ENCODE results near the gene OGDH. TPM values are rescaled to one million over a fixed set of nuclear protein-coding genes. Genes with fewer than 3 reads are reported as not detected.
"Not testable (repeated sequence)": the region's sequence is repeated elsewhere in the genome, so short reads cannot be mapped to it uniquely, and the experiment has no call there.

The OGDH gene
- total RNA-seq, 3 donors from 2014 or later = 45.7 to 67.5 (median 46.2) TPM

GRCh38 chr7:44727158-44727936 is 120.9 kb downstream of the OGDH start:
- TF ChIP-seq CTCF (IDR thresholded peaks at IDR 0.05) (no peak), POLR2A (IDR thresholded peaks at IDR 0.05) (no peak), POLR2AphosphoS5 (IDR thresholded peaks at IDR 0.05) (no peak)
- no peaks in the 10 kb centered on the region for H3K9me3 ChIP-seq
- no peak overlapping the region for H3K27ac ChIP-seq
- H3K27me3 ChIP-seq = no peaks in the 10 kb centered on the region
- no peak for DNase-seq (ENCODE audit: low spot score in 2 of 2)
- no peaks in the 10 kb centered on the region for H3K36me3 ChIP-seq
- intact Hi-C loops (cut with DNase I; ENCODE audit: low total_unique reads) = no loop called here
- no peaks in the 10 kb centered on the region for H3K4me1 ChIP-seq
- H3K4me3 ChIP-seq = no peak overlapping the region

DNA sequence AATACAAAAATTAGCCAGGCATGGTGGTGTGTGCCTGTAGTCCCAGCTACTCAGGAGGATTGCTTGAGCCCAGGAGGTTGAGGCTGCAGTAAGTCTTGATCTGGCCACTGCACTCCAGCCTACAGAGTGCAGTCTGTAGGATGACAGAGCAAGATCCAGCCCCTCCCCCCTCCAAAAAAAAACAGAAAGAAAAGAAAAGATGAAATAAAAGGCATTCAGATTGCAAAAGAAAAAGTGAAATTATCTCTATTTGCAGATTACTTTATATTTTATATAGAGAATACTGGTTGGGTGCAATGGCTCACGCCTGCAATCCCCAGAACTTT is 121.5 kb downstream of the OGDH start:
- TF ChIP-seq POLR2AphosphoS5 (IDR thresholded peaks at IDR 0.05) (no peak), POLR2A (IDR thresholded peaks at IDR 0.05) (no peak), CTCF (IDR thresholded peaks at IDR 0.05) (no peak)
- H3K27me3 ChIP-seq = no peaks in the 10 kb centered on the region
- no peak overlapping the region for H3K4me3 ChIP-seq
- H3K27ac ChIP-seq = no peak overlapping the region
- DNase-seq (ENCODE audit: low spot score in 2 of 2) = no peak
- intact Hi-C loops (cut with DNase I; ENCODE audit: low total_unique reads) = no loop called here
- H3K9me3 ChIP-seq = no peaks in the 10 kb centered on the region
- no peaks in the 10 kb centered on the region for H3K36me3 ChIP-seq
- H3K4me1 ChIP-seq = no peaks in the 10 kb centered on the region

- Histone ChIP-seq H3K4me1 (no peaks in the 10 kb centered on the region), H3K27me3 (no peaks in the 10 kb centered on the region), H3K27ac (no peak overlapping the region), H3K36me3 (no peaks in the 10 kb centered on the region), H3K9me3 (no peaks in the 10 kb centered on the region), H3K4me3 (no peak overlapping the region)
- TF ChIP-seq CTCF (IDR thresholded peaks at IDR 0.05) = no peak
- TF ChIP-seq POLR2A (IDR thresholded peaks at IDR 0.05) = no peak
- DNase-seq (ENCODE audit: low spot score in 2 of 2) = no peak
- intact Hi-C loops (cut with DNase I; ENCODE audit: low total_unique reads) = no loop called here
Observed at GRCh38 chr7:44729949-44730590, 123.6 kb downstream of the OGDH start.

DNA sequence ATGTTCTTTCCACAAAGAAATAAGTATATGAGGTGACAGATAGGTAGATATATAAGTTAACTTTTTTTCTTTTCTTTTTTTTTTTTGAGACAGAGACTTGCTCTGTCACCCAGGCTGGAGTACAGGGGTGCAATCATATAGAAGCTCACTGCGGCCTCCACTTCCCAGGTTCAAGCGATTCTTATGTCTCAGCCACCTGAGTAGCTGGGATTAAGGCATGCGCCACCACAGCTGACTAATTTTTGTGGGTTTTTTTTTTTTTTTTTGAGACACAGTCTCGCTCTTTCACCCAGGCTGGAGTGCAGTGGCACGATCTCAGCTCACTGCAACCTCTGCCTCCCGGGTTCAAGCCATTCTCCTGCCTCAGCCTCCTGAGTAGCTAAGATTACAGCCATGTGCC is 126.5 kb downstream of the OGDH start:
- H3K4me3 ChIP-seq; DNase-seq (ENCODE audit: low spot score in 2 of 2); H3K4me1 ChIP-seq; intact Hi-C loops (cut with DNase I; ENCODE audit: low total_unique reads); H3K36me3 ChIP-seq; H3K27ac ChIP-seq; H3K27me3 ChIP-seq; H3K9me3 ChIP-seq: not testable (repeated sequence)

DNA sequence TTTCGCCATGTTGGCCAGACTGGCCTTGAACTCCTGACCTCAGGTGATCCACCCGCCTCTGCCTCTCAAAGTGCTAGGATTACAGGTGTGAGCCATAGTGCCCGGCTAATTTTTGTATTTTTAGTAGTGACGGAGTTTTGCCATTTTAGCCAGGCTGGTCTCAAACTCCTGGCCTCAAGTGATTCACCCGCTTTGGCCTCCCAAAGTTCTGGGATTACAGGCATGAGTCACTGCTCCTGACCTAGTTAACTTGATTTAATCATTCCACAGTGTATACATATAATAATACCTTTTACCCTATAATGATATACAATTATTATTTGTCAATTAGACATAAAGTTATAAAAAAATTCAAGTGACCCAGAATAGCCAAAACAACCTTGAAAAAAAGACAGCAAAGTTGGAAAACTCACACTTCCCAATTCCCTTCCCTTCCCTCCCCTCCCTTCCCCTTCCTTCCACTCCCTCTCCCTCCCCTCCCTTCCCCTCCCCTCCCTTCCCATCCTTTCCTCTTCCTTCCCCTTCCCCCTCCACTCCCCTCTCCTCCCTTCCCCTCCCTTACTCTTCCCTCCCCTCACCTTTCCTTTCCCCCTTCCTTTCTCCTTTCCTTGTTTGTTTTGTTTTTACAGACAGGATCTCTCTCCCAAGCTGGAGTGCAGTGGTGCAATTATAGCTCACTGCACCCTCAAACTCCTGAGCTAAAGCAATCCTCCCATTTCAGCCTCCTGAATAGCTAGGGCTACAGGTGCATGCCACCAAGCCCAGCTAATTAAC is 127.5 kb downstream of the OGDH start:
- intact Hi-C loops (cut with DNase I; ENCODE audit: low total_unique reads) = no loop called here
- no peak overlapping the region for H3K27ac ChIP-seq
- DNase-seq (ENCODE audit: low spot score in 2 of 2) = no peak
- no peaks in the 10 kb centered on the region for H3K9me3 ChIP-seq
- TF ChIP-seq POLR2A (IDR thresholded peaks at IDR 0.05) = no peak
- no peak for TF ChIP-seq CTCF (IDR thresholded peaks at IDR 0.05)
- TF ChIP-seq POLR2AphosphoS5 (IDR thresholded peaks at IDR 0.05) = no peak
- no peaks in the 10 kb centered on the region for H3K27me3 ChIP-seq
- no peaks in the 10 kb centered on the region for H3K36me3 ChIP-seq
- H3K4me1 ChIP-seq = no peaks in the 10 kb centered on the region
- H3K4me3 ChIP-seq = no peak overlapping the region

Data from breast epithelium (tissue), 4 donors.